Activated CD4-positive, alpha-beta T cell treated with anti-CD3 and anti-CD28 coated beads for 36 hours (primary cell): ENCODE data around the gene NECTIN4. TPM values are rescaled to one million over a fixed set of nuclear protein-coding genes. Genes with fewer than 3 reads are reported as not detected.

Source experiments
- ATAC-seq: fragments of 200-7000 bp; cut with Tn5 transposase; one replicate; pipeline ENCODE4 v1.10.0; 2021; ENCODE audit warnings: mild to moderate bottlenecking, moderate library complexity
- CTCF ChIA-PET: fragments of 350-600 bp; sonication (Branson Sonifier 250); formaldehyde crosslinking; loops from one replicate; lab custom pipeline; 2021; ENCODE audit warnings: antibody characterized with exemption; lab: Charles Lee
- POLR2A ChIA-PET: fragments of 350-600 bp; sonication (Branson Sonifier 250); formaldehyde crosslinking; loops from one replicate; lab custom pipeline; 2021; ENCODE audit warnings: antibody characterized with exemption, inconsistent platforms; lab: Charles Lee
- DNase-seq: peaks from one replicate; pipeline ENCODE4 v3.0.0-alpha.2; 2020
- H3K27ac Mint-ChIP-seq: one replicate; pipeline ENCODE4 v1.8.0; 2021; ENCODE audit warnings: mixed read lengths
- H3K27me3 Mint-ChIP-seq: one replicate; pipeline ENCODE4 v1.8.0; 2021; ENCODE audit warnings: mixed read lengths
- H3K36me3 Mint-ChIP-seq: one replicate; pipeline ENCODE4 v1.8.0; 2021; ENCODE audit warnings: low read depth, mixed read lengths
- H3K4me1 Mint-ChIP-seq: one replicate; pipeline ENCODE4 v1.8.0; 2021; ENCODE audit warnings: mixed read lengths
- H3K4me3 Mint-ChIP-seq: one replicate; pipeline ENCODE4 v1.8.0; 2021; ENCODE audit warnings: mild to moderate bottlenecking, moderate library complexity, mixed read lengths
- H3K9me3 Mint-ChIP-seq: one replicate; pipeline ENCODE4 v1.8.0; 2021; ENCODE audit warnings: low read depth, mixed read lengths
- intact Hi-C, 2 experiments: fragments of 100-400 bp; cut with DNase I in 1 of 2; cut with micrococcal nuclease in 1 of 2; formaldehyde crosslinking; loops; one replicate each; pipeline versions ENCODE4 v1.14.2 to v1.15.1; 2022 to 2024; cut with DNase I, micrococcal nuclease
- total RNA-seq, 2 experiments: library from RNA; stranded (reverse); gene quantifications; one replicate each; pipeline ENCODE4 v1.2.3, GENCODE V29; 2021

Gene NECTIN4
- total RNA-seq, 2 experiments from 2014 or later: not detected

DNA sequence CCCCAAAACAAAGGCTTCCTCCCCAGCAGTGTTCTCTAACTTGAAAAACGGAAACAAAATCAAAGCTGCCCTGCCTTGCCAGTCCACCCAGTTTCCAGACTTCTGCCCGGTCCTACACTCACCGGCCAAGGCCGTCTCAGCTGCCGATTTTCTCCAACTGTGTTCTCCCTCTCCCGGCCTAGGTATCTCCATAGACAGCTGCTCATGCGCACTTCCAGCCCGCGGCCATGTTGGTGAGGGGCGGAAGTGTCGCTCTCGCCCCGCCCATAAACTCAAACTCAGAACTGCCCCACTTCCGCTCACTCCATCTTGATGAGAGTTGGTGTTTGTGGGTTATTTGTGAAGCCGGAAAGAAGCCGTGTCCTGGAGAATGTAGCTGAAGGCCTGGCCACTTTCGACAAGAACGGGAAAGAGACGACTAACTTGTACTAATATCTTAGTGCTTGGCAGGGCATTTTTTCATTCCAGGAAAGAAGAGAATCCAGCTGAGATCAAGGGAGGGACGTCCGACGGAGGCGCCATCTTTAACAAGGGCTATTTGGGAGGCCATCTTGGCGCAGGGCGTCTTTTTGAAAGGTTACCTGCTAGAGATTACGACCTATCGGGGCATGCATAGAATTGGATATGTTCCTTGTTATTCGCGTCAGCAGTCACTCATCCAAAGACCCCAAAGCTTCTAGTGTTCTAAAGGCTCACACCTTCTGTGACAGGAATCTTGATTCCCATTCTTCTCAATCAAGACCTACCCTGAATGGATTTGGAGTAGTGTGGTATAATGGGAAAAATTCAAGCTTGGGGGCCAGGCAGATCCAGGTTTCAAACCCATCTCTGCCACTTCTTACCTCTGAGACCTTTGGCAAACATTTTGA is 43.4 kb downstream of the NECTIN4 start, which contains the start of gene USF1:
Gene USF1, minus strand, starts transcription at position 242 of the 869 bp plus-strand sequence. CDS start 2,702 bp downstream, outside the sequence.
- CTCF ChIA-PET: interaction anchor here (0.6 to 4.1 kb wide), 23 partner anchors 9 to 947 kb away, joined by 3 to 26 read pairs (median 5); partner anchors contain the start of genes ARHGAP30, F11R, PPOX and TOMM40L
- ATAC-seq (peak; percentile 86), DNase-seq (peak; percentile 96)
- Mint-ChIP-seq H3K9me3 (no peaks in the 10 kb centered on the region), H3K4me3 (peak within 1 kb of the TSS; percentile 81), H3K36me3 (peaks cover 55% of the 10 kb centered on the region), H3K27ac (peak within 1 kb of the TSS; percentile 99), H3K4me1 (peaks cover 32% of the 10 kb centered on the region), H3K27me3 (no peaks in the 10 kb centered on the region)
- intact Hi-C loops: loop anchor here (1.0 to 5.0 kb wide), 10 partner anchors 8 to 351 kb away; partner anchors contain the start of genes DEDD (in 1 of the 2), F11R (in 1 of the 2), NIT1 (in 1 of the 2) and PFDN2 (in 1 of the 2)
- POLR2A ChIA-PET: interaction anchor here (1.0 to 3.0 kb wide), 11 partner anchors 8 to 87 kb away, joined by 3 to 11 read pairs (median 5); partner anchors contain the start of genes ARHGAP30, DEDD and F11R

DNA sequence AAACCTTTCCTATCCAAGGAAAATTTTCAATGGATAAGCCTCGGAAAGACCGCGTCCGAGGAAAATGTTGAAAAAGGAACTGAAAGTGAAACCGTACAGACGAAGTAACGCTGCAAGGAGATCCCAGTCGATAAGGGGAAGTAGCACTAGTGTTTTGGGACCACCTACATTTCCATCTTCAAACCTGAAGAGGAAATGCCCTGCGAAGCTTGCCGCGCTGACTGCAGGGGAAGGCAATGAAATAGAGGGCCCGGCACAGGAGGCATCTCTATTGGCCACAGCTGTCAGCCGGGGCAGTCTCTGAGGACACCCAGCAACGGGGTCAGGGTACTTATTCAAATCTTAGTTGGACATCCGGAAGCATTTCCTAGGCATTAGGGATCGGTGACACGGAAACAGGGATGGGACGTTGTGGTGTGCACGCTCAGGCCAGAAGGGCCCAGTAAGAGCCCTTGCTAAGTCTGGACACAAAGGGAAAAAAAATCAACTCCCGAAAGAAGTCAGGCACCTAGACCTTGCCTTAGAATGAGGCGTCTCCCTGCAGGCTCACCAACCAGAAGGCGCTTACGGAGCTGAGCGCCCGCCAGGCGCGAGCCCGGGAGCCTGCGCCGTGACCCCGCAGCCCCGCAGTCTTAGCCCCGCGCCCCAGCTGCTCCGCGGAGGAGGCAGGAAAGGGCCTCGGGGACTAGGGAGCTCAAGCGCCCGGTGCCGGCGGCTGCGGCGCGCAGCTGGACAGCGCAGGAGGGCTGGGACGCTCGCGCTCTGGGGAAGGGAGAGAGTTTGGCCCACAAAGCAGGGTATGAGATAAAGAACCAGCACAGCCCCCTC is 44.2 kb downstream of the NECTIN4 start:
- peaks cover 58% of the 10 kb centered on the region for H3K36me3 Mint-ChIP-seq

DNA sequence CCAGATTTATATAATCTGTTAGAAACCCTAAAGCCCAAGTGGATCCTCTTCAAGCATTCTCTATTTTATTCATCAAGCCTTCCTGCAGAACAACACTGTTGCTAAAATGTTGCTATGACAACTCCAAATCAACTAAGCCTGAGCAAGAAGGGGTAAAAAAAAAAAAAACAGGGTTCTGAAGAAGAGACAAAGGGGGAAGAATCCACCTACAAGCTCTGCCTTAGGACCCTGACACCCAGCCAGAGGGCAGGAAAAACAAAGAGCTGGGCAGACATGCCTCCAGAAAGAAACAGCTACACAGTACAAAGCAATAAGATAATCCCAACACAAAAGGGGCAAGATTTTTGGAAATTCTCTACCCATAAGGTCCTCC is 44.8 kb downstream of the NECTIN4 start:
- intact Hi-C loops: no loop called here
- DNase-seq (no peak), ATAC-seq (no peak)
- no peaks in the 10 kb centered on the region for H3K9me3 Mint-ChIP-seq
- no peaks in the 10 kb centered on the region for H3K27me3 Mint-ChIP-seq
- peaks cover 59% of the 10 kb centered on the region for H3K36me3 Mint-ChIP-seq
- H3K4me1 Mint-ChIP-seq: peaks cover 32% of the 10 kb centered on the region
- ChIA-PET POLR2A (interaction anchor here (0.6 to 3.0 kb wide), 6 partner anchors 24 to 1121 kb away, joined by 3 to 11 read pairs (median 6); partner anchors contain the start of genes ARHGAP30, F11R and KLHDC9), CTCF (interaction anchor here (0.7 to 4.1 kb wide), 11 partner anchors 11 to 447 kb away, joined by 3 to 26 read pairs (median 6); partner anchors contain the start of genes ARHGAP30 and PPOX)
- H3K4me3 Mint-ChIP-seq: peak overlapping the region; percentile 81
- H3K27ac Mint-ChIP-seq: peak overlapping the region; percentile 99

More for the DNA sequence above, 44.2 kb downstream of the NECTIN4 start:
- no peaks in the 10 kb centered on the region for H3K27me3 Mint-ChIP-seq
- no peaks in the 10 kb centered on the region for H3K9me3 Mint-ChIP-seq
- peaks cover 32% of the 10 kb centered on the region for H3K4me1 Mint-ChIP-seq
- peak; percentile 45 for ATAC-seq
- H3K27ac Mint-ChIP-seq: peak overlapping the region; percentile 99
- ChIA-PET POLR2A (interaction anchor here (0.6 to 3.0 kb wide), 11 partner anchors 14 to 1122 kb away, joined by 3 to 11 read pairs (median 5); partner anchors contain the start of genes ARHGAP30, DEDD, F11R and KLHDC9), CTCF (interaction anchor here (0.6 to 4.1 kb wide), 23 partner anchors 10 to 448 kb away, joined by 3 to 26 read pairs (median 6); partner anchors contain the start of genes ARHGAP30, F11R, PPOX and TOMM40L)
- intact Hi-C loops: loop anchor here (1.0 to 5.0 kb wide), 5 partner anchors 24 to 352 kb away; partner anchors contain the start of genes F11R (in 1 of the 2), NIT1 (in 1 of the 2), PFDN2 (in 1 of the 2) and UFC1 (in 1 of the 2)
- H3K4me3 Mint-ChIP-seq: peak overlapping the region; percentile 81
- DNase-seq: peak; percentile 70

DNA sequence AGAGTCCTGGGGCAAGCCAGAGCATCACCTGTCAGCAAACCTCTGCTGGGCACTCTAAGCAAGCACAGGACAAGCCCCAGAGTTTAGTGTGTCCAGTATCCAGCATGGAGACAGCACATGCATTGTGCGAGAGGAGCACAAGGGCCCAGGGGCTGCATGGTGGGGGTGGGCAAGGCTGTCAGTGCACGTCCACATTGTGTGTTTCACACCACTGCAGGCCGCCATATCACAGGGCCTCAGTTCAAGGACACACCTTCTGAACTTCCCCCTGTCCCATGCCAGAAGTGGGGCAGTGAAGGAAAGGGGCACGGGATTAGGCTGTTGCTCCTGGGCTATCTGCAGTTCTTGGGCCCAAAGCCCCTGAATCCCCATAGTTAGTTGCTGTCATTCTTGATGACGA is 49.8 kb downstream of the NECTIN4 start:
- POLR2A ChIA-PET: interaction anchor here (1.2 kb wide), 1 partner anchor 21 kb away, joined by 3 read pairs; no protein-coding TSS in a partner anchor
- no peak for DNase-seq
- Mint-ChIP-seq H3K27ac (peak overlapping the region; percentile 78), H3K36me3 (peaks cover 33% of the 10 kb centered on the region), H3K9me3 (no peaks in the 10 kb centered on the region), H3K4me3 (peak overlapping the region; percentile 86), H3K27me3 (no peaks in the 10 kb centered on the region), H3K4me1 (peaks cover 36% of the 10 kb centered on the region)
- intact Hi-C loops: loop anchor here (2.0 to 5.0 kb wide), 3 partner anchors 33 to 93 kb away; partner anchors contain the start of gene DEDD (in 1 of the 2)
- CTCF ChIA-PET: interaction anchor here (0.6 to 5.1 kb wide), 13 partner anchors 7 to 205 kb away, joined by 3 to 40 read pairs (median 4); partner anchors contain the start of genes F11R and KLHDC9
- ATAC-seq: no peak

DNA sequence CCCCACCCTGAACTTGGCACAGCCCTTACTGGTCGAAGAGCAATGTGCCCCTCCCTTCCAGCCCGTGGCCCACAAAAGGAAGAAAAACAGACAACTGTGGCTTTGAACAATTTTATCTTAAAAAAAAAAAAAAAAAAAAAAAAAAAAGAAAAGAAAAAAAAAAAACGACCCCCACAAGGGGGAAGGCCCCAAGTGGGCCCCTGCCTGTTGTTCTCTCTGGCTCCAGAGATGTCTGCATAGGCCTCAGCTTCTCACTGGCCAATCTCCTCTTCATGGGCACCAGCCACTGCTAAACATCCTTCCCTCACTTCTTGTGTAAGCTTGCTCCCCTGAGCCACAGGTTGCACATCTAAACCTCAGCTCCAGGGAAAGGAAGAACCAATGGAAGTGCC is 50.2 kb downstream of the NECTIN4 start:
- peaks cover 32% of the 10 kb centered on the region for H3K4me1 Mint-ChIP-seq
- DNase-seq: no peak
- no peak for ATAC-seq
- peak overlapping the region; percentile 86 for H3K4me3 Mint-ChIP-seq
- peaks cover 33% of the 10 kb centered on the region for H3K36me3 Mint-ChIP-seq
- ChIA-PET CTCF (interaction anchor here (0.6 to 5.1 kb wide), 14 partner anchors 12 to 919 kb away, joined by 3 to 40 read pairs (median 4); partner anchors contain the start of genes F11R and KLHDC9), POLR2A (interaction anchor here (0.7 to 0.9 kb wide), 3 partner anchors 8 to 59 kb away, joined by 3 read pairs; partner anchors contain the start of gene KLHDC9)
- intact Hi-C loops: loop anchor here (2.0 to 5.0 kb wide), 3 partner anchors 33 to 94 kb away; partner anchors contain the start of gene DEDD (in 1 of the 2)
- no peaks in the 10 kb centered on the region for H3K27me3 Mint-ChIP-seq
- H3K27ac Mint-ChIP-seq: peak overlapping the region; percentile 91
- H3K9me3 Mint-ChIP-seq: no peaks in the 10 kb centered on the region

DNA sequence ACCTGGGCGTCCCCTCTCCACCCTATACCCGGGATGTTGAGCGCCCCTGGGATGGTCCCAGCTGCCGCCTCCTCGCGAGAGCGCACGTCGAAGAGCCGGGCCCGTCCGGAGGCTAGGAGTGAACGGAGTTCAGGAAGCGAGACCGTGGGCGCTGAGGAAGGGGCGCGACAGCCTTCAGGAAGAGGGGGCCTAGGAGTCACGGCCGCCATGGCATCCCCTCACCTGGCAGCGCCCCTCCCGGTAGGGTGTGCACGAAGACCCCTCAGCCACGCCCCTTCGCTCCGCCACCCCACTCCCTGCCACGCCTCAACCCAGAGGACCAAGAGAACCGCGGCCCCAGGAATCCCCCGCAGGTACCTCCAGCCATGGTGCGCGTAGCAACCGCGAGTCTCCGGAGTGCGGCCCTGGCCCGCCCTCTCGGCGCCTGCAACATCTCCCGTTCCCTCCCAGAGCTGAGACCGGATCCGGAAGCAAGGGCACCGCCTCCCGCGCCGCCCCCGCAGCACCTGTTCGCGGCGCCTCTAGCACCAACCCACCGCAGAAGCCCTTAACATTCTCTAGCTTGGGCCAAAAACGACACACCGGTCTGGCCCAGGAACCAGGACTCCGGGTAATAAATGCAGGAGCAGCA is 50.7 kb downstream of the NECTIN4 start, which contains the start of gene TSTD1:
Gene TSTD1, minus strand, starts transcription at position 442 of the 631 bp plus-strand sequence. Its CDS starts 75 bp downstream, at position 367.
- intact Hi-C loops: loop anchor here (1.0 to 5.0 kb wide), 5 partner anchors 8 to 94 kb away; partner anchors contain the start of genes DEDD (in 1 of the 2) and F11R (in 1 of the 2)
- H3K36me3 Mint-ChIP-seq: peaks cover 33% of the 10 kb centered on the region
- peak within 1 kb of the TSS; percentile 86 for H3K4me3 Mint-ChIP-seq
- peaks cover 34% of the 10 kb centered on the region for H3K4me1 Mint-ChIP-seq
- H3K9me3 Mint-ChIP-seq: no peaks in the 10 kb centered on the region
- ATAC-seq: peak; percentile 90
- no peaks in the 10 kb centered on the region for H3K27me3 Mint-ChIP-seq
- POLR2A ChIA-PET: interaction anchor here (0.7 to 1.2 kb wide), 5 partner anchors 9 to 107 kb away, joined by 3 read pairs; partner anchors contain the start of genes F11R and KLHDC9
- peak within 1 kb of the TSS; percentile 91 for H3K27ac Mint-ChIP-seq
- peak; percentile 95 for DNase-seq
- CTCF ChIA-PET: interaction anchor here (0.6 to 5.1 kb wide), 12 partner anchors 12 to 918 kb away, joined by 3 to 40 read pairs (median 5); partner anchors contain the start of genes F11R and KLHDC9

DNA sequence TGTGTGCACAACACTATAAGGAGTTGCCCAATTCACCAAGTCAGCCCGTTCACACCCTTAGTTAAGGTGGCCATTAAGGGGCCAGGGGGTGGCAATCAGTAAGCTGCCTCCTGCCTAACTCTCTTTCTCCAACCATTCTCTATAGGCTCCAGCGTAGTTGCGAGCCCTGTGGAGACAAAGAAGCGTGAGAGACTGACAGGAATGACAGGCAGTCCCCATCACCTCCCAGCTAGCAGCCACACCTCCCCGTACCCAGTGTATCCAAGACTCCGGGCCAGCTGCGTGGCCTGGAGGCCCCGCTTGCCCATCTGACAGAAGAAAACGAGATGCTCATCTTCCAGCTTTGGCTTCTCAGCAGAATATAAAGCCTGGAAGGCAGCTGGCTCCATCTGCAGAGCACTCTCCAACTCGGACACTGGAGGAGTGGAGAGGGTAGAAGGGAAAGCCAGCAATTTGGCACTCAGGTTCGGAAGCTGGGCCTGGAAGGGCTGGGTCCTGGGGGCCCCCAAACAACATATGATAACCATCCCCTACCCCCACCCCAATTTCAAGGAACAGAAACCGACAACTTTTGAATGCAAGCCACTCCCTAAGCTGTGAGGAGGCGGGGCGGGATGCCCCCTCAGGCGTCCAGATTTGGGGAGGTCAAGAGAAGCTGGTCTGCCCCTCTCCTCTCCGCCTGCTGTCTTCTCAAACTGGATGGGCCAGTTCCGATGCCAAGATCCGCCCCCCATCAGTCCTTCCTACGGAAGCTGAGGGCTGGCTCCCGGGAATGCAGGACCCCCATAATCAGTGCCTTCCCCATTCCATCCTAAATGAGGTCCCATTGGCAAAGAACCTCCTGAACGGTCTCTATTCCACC is 51.5 kb downstream of the NECTIN4 start:
- ATAC-seq: no peak
- Mint-ChIP-seq H3K4me1 (peaks cover 32% of the 10 kb centered on the region), H3K36me3 (peaks cover 35% of the 10 kb centered on the region), H3K9me3 (no peaks in the 10 kb centered on the region), H3K27ac (peak overlapping the region; percentile 58), H3K27me3 (no peaks in the 10 kb centered on the region), H3K4me3 (peak overlapping the region; percentile 86)
- ChIA-PET POLR2A (interaction anchor here (0.8 to 1.2 kb wide), 3 partner anchors 9 to 108 kb away, joined by 3 to 4 read pairs (median 3); partner anchors contain the start of gene F11R), CTCF (interaction anchor here (0.7 to 5.1 kb wide), 12 partner anchors 11 to 331 kb away, joined by 3 to 40 read pairs (median 4); partner anchors contain the start of genes F11R, KLHDC9 and UFC1)
- intact Hi-C loops: loop anchor here (1.0 to 5.0 kb wide), 5 partner anchors 8 to 95 kb away; partner anchors contain the start of genes DEDD (in 1 of the 2) and F11R (in 1 of the 2)
- DNase-seq: no peak

DNA sequence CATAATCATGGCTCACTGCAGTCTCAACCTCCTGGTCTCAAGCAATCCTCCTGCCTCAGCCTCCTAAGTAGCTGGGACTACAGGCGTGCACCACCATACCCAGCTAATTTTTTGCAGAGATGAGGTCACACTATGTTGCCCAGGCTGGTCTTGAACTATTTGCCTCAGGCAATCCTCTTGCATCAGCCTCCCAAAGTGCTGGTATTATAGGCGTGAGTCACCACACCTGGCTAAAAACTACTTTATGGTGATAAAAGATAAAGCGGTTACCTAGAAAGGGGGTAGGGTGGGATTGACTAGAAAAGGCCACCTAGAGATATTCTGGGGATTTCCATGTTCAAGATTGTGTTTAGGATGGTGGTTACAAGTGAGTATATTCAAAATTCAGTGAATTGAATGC is 55.6 kb downstream of the NECTIN4 start:
- intact Hi-C loops: no loop called here

More for the DNA sequence above, 55.6 kb downstream of the NECTIN4 start:
- Mint-ChIP-seq H3K4me1 (peaks cover 30% of the 10 kb centered on the region), H3K36me3 (peaks cover 8% of the 10 kb centered on the region), H3K27me3 (no peaks in the 10 kb centered on the region), H3K4me3 (no peak overlapping the region), H3K27ac (no peak overlapping the region), H3K9me3 (no peaks in the 10 kb centered on the region)
- DNase-seq: peak; percentile 42
- ATAC-seq: peak; percentile 35
- ChIA-PET CTCF (interaction anchor here (0.6 kb wide), 2 partner anchors 21 to 134 kb away, joined by 3 read pairs; no protein-coding TSS in a partner anchor), POLR2A (no interaction called here)
